ENCODE data around the gene BNC2. TPM values are rescaled to one million over a fixed set of nuclear protein-coding genes. Genes with fewer than 3 reads are reported as not detected.
"Not testable (repeated sequence)": the region's sequence is repeated elsewhere in the genome, so short reads cannot be mapped to it uniquely, and the experiment has no call there.

BNC2 gene
- total RNA-seq, 1 donor from 2014 or later, result under 0.01 TPM

DNA sequence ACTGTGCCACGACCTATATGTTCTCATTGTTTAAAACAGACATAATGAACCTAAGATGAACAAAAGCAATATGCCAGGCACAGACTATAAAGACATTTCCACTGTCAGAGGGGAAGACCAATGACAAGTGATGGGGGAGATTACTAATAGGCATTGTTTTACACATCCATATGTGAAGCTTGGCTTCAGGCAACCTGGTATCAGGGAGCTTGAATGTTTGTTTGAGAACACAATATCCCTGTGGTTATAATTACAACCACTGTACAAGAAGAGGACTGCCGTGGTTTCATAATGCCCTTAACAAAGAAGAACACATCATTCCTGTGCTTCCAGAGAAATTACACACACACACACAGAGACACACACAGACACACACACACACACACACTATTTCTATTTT is 385.7 kb downstream of the BNC2 start:
- DNase-seq (ENCODE audit: low read depth) (no peak), FAIRE-seq (no peak)
- no peaks in the 10 kb centered on the region for H3K36me3 ChIP-seq (ENCODE audit: control insufficient read depth, insufficient read depth, low read length)
- TF ChIP-seq, protein P1, sequence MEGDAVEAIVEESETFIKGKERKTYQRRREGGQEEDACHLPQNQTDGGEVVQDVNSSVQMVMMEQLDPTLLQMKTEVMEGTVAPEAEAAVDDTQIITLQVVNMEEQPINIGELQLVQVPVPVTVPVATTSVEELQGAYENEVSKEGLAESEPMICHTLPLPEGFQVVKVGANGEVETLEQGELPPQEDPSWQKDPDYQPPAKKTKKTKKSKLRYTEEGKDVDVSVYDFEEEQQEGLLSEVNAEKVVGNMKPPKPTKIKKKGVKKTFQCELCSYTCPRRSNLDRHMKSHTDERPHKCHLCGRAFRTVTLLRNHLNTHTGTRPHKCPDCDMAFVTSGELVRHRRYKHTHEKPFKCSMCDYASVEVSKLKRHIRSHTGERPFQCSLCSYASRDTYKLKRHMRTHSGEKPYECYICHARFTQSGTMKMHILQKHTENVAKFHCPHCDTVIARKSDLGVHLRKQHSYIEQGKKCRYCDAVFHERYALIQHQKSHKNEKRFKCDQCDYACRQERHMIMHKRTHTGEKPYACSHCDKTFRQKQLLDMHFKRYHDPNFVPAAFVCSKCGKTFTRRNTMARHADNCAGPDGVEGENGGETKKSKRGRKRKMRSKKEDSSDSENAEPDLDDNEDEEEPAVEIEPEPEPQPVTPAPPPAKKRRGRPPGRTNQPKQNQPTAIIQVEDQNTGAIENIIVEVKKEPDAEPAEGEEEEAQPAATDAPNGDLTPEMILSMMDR (IDR thresholded peaks at IDR 0.05; ENCODE audit: insufficient read depth, low read length, severe bottlenecking), result no peak
- no peak overlapping the region for H3K4me3 ChIP-seq (ENCODE audit: low read depth, low read length)
- no peaks in the 10 kb centered on the region for H3K27me3 ChIP-seq (ENCODE audit: control insufficient read depth, insufficient read depth, low read length)

DNA sequence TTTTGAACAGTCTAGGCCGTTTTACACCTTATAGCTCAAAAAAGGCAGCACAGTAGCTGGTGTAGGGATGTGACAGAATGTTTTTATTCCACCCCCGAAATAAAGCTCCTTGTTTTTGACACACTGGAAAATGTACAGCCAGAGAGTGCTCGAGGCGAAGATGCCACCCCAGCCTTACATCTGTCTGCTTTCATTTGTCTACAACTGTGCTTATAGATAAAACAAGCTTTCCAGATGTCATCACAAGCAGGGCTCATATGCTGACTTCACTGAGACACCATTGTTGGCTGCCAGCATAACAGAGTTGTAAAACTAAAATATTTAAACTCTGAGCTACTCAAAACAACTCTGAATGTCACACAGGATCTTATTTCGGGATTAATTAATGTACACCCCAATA is 386.3 kb downstream of the BNC2 start:
- DNase-seq (ENCODE audit: low read depth), result no peak
- no peak for FAIRE-seq
- H3K27me3 ChIP-seq (ENCODE audit: control insufficient read depth, insufficient read depth, low read length), result no peaks in the 10 kb centered on the region

DNA sequence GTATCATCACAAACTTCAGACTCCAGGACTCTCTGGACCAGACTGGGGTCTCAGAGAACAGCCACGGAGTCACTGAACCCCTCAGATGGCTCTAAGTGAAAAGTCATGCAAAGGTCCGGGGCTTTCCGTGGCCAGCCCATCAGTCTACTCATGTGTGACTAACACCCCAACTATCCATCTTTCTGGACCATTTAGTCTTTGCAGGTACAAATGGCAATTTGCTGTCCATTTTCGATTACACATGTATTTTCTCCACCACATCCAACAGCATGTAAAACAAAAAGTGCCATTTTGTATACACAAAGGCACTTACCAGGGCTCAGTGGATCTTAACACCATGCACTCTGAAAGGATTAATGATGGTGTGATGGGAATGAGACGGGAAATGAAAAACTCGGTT is 387.7 kb downstream of the BNC2 start:
- TF ChIP-seq, protein P1 (IDR thresholded peaks at IDR 0.05; ENCODE audit: insufficient read depth, low read length, severe bottlenecking), result no peak
- no peaks in the 10 kb centered on the region for H3K36me3 ChIP-seq (ENCODE audit: control insufficient read depth, insufficient read depth, low read length)
- no peak overlapping the region for H3K4me3 ChIP-seq (ENCODE audit: low read depth, low read length)
- FAIRE-seq (no peak), DNase-seq (ENCODE audit: low read depth) (no peak)
- no peaks in the 10 kb centered on the region for H3K27me3 ChIP-seq (ENCODE audit: control insufficient read depth, insufficient read depth, low read length)

More for the DNA sequence above, 386.3 kb downstream of the BNC2 start:
- TF ChIP-seq, protein P1 (IDR thresholded peaks at IDR 0.05; ENCODE audit: insufficient read depth, low read length, severe bottlenecking), result no peak
- Histone ChIP-seq H3K4me3 (ENCODE audit: low read depth, low read length) (no peak overlapping the region), H3K36me3 (ENCODE audit: control insufficient read depth, insufficient read depth, low read length) (no peaks in the 10 kb centered on the region)

DNA sequence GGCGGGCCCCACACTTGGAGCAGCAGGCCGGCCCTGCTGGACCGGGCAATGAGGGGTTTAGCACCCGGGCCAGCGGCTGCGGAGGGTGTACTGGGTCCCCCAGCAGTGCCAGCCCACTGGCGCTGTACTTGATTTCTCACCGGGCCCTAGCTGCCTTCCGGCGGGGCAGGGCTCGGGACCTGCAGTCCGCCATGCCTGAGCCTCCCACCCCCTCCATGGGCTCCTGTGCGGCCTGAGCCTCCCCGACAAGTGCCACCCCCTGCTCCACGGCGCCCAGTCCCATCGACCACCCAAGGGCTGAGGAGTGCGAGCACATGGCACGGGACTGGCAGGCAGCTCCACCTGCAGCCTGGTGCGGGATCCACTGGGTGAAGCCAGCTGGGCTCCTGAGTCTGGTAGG is 389.9 kb downstream of the BNC2 start:
- not testable (repeated sequence) for FAIRE-seq; H3K27me3 ChIP-seq (ENCODE audit: control insufficient read depth, insufficient read depth, low read length); H3K4me3 ChIP-seq (ENCODE audit: low read depth, low read length); DNase-seq (ENCODE audit: low read depth); H3K36me3 ChIP-seq (ENCODE audit: control insufficient read depth, insufficient read depth, low read length)

DNA sequence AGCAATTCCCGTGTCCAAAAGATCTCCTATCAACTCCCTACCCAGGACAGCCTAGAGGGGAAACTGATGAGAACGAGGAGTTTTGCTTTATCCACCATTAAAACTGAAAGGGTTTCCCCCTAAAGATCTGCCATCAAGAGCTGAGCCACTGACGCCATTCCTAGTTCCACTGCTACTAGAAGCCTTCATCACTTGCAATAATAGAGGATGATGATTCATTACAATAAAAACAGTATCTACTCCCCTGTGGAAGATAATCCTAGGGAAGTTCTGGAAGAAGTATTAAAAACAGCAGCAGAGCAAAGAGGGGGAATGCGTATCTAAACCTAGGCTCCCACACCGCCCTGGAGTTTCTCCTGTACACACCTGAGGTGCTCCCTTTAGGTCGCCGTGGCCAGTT is 394.5 kb downstream of the BNC2 start:
- FAIRE-seq, result no peak
- TF ChIP-seq, protein P1 (IDR thresholded peaks at IDR 0.05; ENCODE audit: insufficient read depth, low read length, severe bottlenecking), result no peak

DNA sequence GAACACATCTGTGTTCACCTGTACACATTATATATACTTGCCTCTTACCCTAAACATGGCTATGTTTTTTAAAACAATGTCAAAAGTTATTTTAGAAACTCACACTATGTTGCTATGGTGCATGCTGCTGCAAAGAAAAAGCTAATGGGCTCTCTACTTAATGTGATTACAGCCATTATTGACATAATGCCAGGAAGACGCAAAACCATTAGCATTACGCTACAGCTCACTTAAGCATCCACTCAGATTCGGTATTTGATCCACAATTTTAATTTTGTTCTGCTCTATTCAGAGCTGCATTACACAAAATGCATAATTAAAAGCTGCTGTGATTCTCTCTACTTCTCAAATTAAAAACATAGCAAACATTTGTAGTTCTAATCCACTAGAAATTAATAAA is 395.2 kb downstream of the BNC2 start:
- TF ChIP-seq, protein P1 (IDR thresholded peaks at IDR 0.05; ENCODE audit: insufficient read depth, low read length, severe bottlenecking), result no peak
- no peaks in the 10 kb centered on the region for H3K36me3 ChIP-seq (ENCODE audit: control insufficient read depth, insufficient read depth, low read length)
- FAIRE-seq, result no peak

More for the DNA sequence above, 394.5 kb downstream of the BNC2 start:
- no peak for DNase-seq (ENCODE audit: low read depth)
- no peaks in the 10 kb centered on the region for H3K36me3 ChIP-seq (ENCODE audit: control insufficient read depth, insufficient read depth, low read length)
- peaks cover 2% of the 10 kb centered on the region for H3K27me3 ChIP-seq (ENCODE audit: control insufficient read depth, insufficient read depth, low read length)
- H3K4me3 ChIP-seq (ENCODE audit: low read depth, low read length), result no peak overlapping the region

More for the DNA sequence above, 395.2 kb downstream of the BNC2 start:
- DNase-seq (ENCODE audit: low read depth), result no peak
- Histone ChIP-seq H3K4me3 (ENCODE audit: low read depth, low read length) (no peak overlapping the region), H3K27me3 (ENCODE audit: control insufficient read depth, insufficient read depth, low read length) (peaks cover 2% of the 10 kb centered on the region)

All from bronchial epithelial cell (primary cell).